GM18861 (cell line): ENCODE data around the gene GPS2.

Experiments used
- ATAC-seq: cut with Tn5 transposase; IDR thresholded peaks from one replicate; pipeline ENCODE4 v1.9.1; 2021; ENCODE audit not compliant: unreplicated experiment

GPS2 gene

DNA sequence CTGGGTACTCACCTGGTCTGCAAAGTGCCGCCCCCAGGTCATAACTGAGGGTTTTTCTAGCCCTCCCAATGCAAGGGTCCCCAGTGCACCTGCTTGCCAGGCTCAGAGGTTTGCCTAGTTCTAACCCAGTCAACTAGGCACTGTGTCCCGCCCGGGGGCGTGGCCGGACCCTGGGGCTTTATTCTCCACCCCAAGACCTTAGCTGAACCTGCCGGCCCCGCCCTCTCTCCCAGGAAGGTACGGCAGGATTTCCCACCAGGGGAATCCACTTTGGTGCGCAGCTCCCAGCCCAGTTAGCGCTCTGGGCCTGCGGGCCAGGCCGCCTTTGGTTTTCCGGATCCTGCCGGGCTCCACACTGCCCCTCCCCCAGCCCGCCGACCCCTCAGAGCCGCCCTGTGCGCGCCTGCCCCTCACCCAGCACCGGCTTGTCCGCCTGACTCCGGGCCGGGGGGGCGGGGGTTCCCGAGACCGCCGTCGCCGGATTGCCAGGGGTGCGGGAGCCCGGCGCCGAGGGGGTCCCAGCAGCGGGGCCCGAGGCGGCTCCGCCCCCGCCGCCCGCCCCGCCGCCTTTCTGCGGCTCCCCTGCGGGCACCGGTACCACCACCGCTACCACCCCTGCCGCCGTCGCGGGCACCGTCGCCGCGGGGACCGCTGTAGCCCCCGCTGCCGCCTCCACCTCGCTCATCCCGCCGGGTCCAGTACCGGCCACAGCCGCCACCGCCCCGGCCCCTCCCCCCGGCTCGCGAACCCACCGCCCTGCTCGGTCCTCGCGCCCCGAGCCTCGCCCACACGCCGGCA is 21.1 kb downstream of the GPS2 start:
- ATAC-seq, result no peak

DNA sequence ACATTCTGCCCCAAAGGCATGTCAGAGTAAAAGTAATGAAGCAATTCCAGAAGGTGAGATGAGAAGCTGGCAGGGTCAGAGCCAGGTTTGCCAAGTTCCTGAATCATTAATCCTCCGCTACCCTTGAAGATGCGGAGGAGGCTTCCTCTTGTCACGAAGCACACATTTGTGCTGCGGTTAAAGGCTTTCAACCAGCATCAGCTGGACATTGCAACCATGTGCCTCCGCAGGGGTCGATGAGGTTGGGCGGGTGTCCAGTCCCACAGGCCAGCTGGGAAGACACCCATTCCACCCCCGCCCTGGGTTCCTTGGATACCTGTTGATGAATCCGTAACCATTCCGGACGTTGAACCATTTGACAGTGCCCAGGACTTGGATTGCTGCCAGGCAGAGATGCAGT is 22.0 kb downstream of the GPS2 start:
- no peak for ATAC-seq

DNA sequence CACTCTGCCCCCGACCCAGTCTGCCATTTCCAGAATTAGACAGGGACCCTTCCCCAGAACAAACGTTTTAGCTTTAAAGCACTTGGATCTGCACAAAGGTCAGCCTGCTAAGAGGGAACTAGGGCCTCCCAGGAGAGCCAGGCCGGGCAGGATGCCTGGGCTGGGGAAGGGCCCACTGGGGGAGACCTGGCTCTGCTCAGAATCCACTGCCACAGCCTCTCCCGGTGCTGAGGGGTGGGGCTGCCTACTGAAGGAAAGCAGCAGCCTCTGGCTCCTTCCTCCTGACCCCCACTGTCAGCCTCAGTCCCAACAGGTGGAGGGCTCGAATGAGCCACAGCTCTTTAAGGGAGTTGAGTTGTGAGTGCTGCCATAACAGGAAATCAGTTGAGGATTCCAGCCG is 22.4 kb downstream of the GPS2 start:
- ATAC-seq, result no peak

GRCh38 chr17:7292194-7292593 is 23.0 kb downstream of the GPS2 start:
- ATAC-seq, result no peak

DNA sequence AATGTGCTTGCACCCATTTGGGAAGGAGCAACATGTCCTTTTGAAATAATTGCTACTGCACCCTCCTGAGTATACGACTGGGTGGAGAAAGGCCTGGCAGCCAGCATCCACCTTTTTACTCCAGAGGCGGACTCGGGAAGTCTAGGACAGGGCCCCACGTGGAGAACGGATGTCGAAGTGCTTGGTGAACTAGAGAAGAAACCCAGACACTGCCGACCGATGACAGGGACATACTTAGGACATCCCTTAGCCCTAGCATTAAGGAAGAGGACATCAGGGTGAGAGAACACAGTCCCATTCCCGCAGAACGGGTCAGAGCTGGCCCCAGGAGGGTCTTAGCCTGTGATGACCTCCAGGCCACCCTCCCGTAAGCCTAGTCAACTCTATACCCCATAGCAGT is 24.5 kb downstream of the GPS2 start:
- no peak for ATAC-seq

DNA sequence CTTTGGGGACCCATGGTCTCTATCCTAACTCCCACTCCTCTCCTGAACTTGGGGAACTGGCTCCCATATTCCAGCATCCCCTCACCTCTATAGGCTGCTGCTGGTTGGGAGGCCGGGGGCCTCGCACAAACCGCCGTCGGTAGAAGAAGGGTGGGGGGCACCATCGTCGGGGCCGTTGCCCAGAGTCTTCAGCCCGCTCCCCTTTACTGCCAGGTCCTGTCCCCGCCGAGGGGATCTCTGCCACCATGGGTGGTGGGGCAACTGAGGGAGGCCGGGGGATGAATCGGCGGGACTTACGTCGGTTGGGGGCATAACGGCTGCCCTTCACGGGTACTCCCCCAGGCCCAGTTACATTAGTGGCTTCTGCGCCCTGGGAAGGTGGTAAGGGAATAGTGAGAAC is 25.0 kb downstream of the GPS2 start:
- no peak for ATAC-seq

DNA sequence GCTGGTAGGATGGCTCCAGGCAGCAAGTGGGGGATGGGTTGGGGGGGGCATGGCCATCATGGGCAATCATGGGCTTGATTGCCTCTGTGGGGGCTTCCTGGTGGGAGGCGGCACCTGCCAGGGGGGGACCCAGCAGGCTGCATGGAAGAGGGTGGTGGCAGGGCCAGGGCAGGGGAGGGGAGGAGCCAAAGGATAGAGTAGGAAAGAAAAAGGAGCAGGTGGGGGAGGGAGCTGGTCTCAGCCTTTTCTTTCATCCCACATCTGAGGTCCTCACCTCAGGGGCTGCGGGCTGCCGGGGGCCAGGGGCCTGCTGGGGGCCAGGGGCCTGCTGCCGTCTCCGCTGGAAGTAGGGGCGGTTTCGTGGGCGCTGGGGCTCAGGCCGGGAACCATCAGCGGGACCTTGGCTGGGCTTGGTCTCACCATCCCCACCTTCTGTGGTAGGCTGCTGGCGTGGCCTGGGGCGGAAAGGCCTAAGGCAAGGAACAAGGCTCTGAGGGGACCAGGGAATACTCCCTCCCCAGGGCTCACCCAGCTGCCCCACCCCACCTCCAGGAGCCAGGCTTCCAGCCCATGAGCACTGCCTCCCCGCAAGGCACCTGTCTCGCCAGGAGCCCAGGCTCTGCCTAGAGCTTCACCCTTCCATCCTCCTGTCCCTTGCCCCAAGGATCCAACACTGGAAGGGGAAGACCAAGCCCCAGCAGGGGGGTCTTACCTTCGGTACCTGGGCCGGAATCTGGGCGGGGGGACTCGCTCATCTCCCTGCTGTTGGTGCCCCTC is 25.7 kb downstream of the GPS2 start:
- ATAC-seq, result no peak

GRCh38 chr17:7285679-7286078 is 29.5 kb downstream of the GPS2 start:
- ATAC-seq, result no peak

- ATAC-seq, result no peak
Observed at GRCh38 chr17:7284911-7285310, 30.2 kb downstream of the GPS2 start.

DNA sequence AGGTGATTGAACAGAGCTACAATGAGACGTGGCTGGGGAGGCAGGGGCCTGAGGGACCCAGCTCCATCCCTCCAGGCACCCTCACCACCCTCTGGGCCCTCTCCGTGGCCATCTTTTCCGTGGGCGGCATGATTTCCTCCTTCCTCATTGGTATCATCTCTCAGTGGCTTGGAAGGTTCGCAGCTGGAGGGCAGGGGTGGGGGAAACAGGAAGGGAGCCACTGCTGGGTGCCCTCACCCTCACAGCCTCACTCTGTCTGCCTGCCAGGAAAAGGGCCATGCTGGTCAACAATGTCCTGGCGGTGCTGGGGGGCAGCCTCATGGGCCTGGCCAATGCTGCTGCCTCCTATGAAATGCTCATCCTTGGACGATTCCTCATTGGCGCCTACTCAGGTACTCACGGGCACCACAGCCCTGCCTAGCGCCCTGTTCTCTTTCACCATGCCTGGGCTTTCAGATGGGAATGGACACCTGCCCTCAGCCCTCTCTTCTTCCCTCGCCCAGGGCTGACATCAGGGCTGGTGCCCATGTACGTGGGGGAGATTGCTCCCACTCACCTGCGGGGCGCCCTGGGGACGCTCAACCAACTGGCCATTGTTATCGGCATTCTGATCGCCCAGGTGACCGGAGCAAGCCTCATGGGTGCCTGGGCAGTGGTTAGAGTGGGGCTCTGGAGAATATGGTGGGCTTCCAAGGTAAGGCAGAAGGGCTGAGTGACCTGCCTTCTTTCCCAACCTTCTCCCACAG is 31.5 kb downstream of the GPS2 start:
- no peak for ATAC-seq

- ATAC-seq, result no peak
Observed at GRCh38 chr17:7282752-7283321, 32.3 kb downstream of the GPS2 start.

- ATAC-seq, result no peak
Observed at GRCh38 chr17:7281953-7282751, 33.0 kb downstream of the GPS2 start.

DNA sequence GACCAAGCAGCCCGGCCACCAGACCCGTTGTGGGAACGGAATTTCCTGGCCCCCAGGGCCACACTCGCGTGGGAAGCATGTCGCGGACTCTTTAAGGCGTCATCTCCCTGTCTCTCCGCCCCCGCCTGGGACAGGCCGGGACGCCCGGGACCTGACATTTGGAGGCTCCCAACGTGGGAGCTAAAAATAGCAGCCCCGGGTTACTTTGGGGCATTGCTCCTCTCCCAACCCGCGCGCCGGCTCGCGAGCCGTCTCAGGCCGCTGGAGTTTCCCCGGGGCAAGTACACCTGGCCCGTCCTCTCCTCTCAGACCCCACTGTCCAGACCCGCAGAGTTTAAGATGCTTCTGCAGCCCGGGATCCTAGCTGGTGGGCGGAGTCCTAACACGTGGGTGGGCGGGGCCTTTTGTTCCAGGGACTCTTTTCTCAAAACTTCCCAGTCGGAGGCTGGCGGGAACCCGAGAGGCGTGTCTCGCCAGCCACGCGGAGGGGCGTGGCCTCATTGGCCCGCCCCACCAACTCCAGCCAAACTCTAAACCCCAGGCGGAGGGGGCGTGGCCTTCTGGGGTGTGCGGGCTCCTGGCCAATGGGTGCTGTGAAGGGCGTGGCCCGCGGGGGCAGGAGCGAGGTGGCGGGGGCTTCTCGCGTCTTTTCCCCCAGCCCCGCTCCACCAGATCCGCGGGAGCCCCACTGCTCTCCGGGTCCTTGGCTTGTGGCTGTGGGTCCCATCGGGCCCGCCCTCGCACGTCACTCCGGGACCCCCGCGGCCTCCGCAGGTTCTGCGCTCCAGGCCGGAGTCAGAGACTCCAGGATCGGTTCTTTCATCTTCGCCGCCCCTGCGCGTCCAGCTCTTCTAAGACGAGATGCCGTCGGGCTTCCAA is 33.8 kb downstream of the GPS2 start, which contains the start of gene SLC2A4:
TSS of gene SLC2A4 (plus strand) at position 645 of the 879 bp plus-strand sequence. CDS start at position 862, 217 bp downstream.
- peak; percentile 4 for ATAC-seq

DNA sequence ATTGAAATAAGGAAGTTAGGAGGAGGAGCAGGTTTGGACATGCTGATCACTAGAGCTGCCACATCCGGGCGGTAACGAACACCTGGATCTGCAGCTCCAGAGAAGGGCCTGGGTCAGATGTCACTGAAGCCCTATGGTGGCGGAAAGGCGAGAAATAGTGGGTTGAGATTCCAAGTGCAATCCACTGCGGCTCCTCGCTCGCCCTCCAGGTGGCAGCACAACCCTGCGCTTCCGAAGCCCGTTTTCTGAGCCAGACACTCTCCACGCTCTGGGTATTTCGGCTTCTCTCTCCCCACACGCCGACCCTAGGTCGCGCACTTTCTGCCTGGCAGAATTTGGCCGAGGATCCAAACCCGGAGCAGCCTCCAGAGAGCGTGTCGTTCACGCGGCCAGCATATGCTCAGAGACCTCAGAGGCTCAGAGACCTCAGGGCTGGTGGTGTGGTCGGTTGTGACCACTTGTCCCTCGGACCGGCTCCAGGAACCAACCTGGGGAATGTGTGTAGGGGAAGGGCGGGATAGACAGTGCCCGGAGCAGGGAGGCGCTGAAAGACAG is 34.6 kb downstream of the GPS2 start:
- ATAC-seq, result peak; percentile 64

DNA sequence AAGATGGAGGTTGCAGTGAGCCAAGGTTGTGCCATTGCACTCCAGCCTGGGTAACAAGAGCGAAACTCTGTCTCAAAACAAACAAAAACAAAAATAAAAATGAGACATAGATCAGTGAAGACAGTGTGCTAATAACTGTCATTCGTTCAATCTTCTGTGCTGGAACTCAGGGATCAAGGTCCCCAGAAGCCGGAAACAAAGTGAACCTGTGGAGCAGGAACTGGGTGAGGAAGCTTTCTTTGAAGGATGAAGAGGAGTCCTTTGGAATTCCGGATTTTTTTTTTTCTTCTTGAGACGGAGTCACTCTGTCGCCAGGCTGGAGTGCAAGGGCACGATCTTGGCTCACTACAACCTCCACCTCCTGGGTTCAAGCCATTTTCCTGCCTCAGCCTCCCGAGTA is 35.7 kb downstream of the GPS2 start:
- ATAC-seq, result no peak

DNA sequence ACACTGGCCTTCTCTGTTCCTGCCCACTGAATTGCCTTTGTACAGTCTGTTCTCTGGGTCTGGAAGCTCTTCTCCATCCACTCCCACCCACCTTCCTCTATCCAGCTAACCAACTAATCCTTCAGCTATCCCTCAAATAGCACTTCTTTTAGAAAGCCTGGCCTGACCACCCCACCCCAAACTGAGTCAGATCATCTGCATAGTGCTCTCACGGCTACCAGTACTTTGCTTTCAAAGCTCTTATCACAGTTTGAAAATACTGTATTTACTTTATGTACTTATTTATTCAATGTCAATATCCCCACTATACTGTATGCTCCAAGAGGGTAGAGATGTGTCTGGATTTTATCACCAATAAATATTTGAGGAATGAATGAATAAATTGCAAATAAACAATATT is 48.4 kb downstream of the GPS2 start:
- ATAC-seq, result no peak

DNA sequence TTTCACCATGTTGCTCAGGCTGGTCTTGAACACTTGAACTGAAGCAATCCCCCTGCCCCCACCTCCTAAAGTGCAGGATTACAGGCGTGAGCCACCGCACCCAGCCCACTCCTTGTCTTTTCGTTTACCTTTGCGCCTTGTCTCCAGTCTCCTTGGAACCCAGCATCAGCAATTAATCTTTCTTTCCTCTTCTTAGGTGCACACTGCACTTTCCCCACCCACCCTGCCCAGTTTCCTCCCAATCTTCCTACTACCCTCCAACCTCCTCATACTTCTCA is 51.4 kb downstream of the GPS2 start:
- ATAC-seq, result no peak

GRCh38 chr17:7262935-7263800 is 52.0 kb downstream of the GPS2 start:
- ATAC-seq, result no peak
